Measurements from ENCODE around the gene CRIM1. TPM values are rescaled to one million over a fixed set of nuclear protein-coding genes. Genes with fewer than 3 reads are reported as not detected.

CRIM1 gene
- total RNA-seq, 1 experiment from 2014 or later = 46.5 TPM

GRCh38 chr2:36441816-36442215 is 86.2 kb downstream of the CRIM1 start:
- H3K4me3 ChIP-seq (ENCODE audit: low read depth, low read length, poor library complexity, severe bottlenecking) = no peak overlapping the region
- intact Hi-C loops (cut with micrococcal nuclease; ENCODE audit: unreplicated experiment) = no loop called here
- no peaks in the 10 kb centered on the region for H3K9me3 ChIP-seq (ENCODE audit: low read depth, low read length, poor library complexity, severe bottlenecking)
- no peaks in the 10 kb centered on the region for H3K4me1 ChIP-seq (ENCODE audit: insufficient read depth, low read length, poor library complexity, severe bottlenecking)
- ChIA-PET POLR2A (ENCODE audit: low non-redundant PET) (no interaction called here), CTCF (no interaction called here)
- H3K27ac ChIP-seq (ENCODE audit: low read depth, low read length, poor library complexity, severe bottlenecking) = no peak overlapping the region
- peaks cover 5% of the 10 kb centered on the region for H3K36me3 ChIP-seq (ENCODE audit: insufficient read depth, low read length, poor library complexity, severe bottlenecking)
- no peak for TF ChIP-seq CTCF (conservative IDR thresholded peaks at IDR 0.05; ENCODE audit: low read depth, low read length)
- TF ChIP-seq EZH2 (IDR thresholded peaks at IDR 0.05; ENCODE audit: borderline replicate concordance, low read depth, low read length, poor library complexity, severe bottlenecking) = no peak
- BruUV-seq (replicated peaks) = no TSS peak
- H3K27me3 ChIP-seq (replicated peaks; ENCODE audit: insufficient read depth, low read depth, low read length, poor library complexity) = no peaks in the 10 kb centered on the region
- no peak for DNase-seq (ENCODE audit: low spot score)

- DNase-seq (ENCODE audit: low spot score) = no peak
- Histone ChIP-seq H3K36me3 (ENCODE audit: insufficient read depth, low read length, poor library complexity, severe bottlenecking) (peaks cover 5% of the 10 kb centered on the region), H3K4me3 (ENCODE audit: low read depth, low read length, poor library complexity, severe bottlenecking) (no peak overlapping the region), H3K4me1 (ENCODE audit: insufficient read depth, low read length, poor library complexity, severe bottlenecking) (no peaks in the 10 kb centered on the region), H3K27ac (ENCODE audit: low read depth, low read length, poor library complexity, severe bottlenecking) (no peak overlapping the region), H3K27me3 (replicated peaks; ENCODE audit: insufficient read depth, low read depth, low read length, poor library complexity) (no peaks in the 10 kb centered on the region), H3K9me3 (ENCODE audit: low read depth, low read length, poor library complexity, severe bottlenecking) (no peaks in the 10 kb centered on the region)
- CTCF ChIA-PET = no interaction called here
- intact Hi-C loops (cut with micrococcal nuclease; ENCODE audit: unreplicated experiment) = no loop called here
- BruUV-seq (replicated peaks) = no TSS peak
- TF ChIP-seq EZH2 (IDR thresholded peaks at IDR 0.05; ENCODE audit: borderline replicate concordance, low read depth, low read length, poor library complexity, severe bottlenecking) (no peak), CTCF (conservative IDR thresholded peaks at IDR 0.05; ENCODE audit: low read depth, low read length) (no peak)
- POLR2A ChIA-PET (ENCODE audit: low non-redundant PET) = no interaction called here
These were observed 88.8 kb downstream of the CRIM1 start for GRCh38 chr2:36444216-36444936.

- DNase-seq (ENCODE audit: low spot score) = no peak
- H3K36me3 ChIP-seq (ENCODE audit: insufficient read depth, low read length, poor library complexity, severe bottlenecking) = peaks cover 5% of the 10 kb centered on the region
- POLR2A ChIA-PET (ENCODE audit: low non-redundant PET) = no interaction called here
- H3K4me1 ChIP-seq (ENCODE audit: insufficient read depth, low read length, poor library complexity, severe bottlenecking) = peaks cover 4% of the 10 kb centered on the region
- intact Hi-C loops (cut with micrococcal nuclease; ENCODE audit: unreplicated experiment) = no loop called here
- no TSS peak for BruUV-seq (replicated peaks)
- TF ChIP-seq CTCF (conservative IDR thresholded peaks at IDR 0.05; ENCODE audit: low read depth, low read length) = no peak
- no peak for TF ChIP-seq EZH2 (IDR thresholded peaks at IDR 0.05; ENCODE audit: borderline replicate concordance, low read depth, low read length, poor library complexity, severe bottlenecking)
- no peaks in the 10 kb centered on the region for H3K27me3 ChIP-seq (replicated peaks; ENCODE audit: insufficient read depth, low read depth, low read length, poor library complexity)
- H3K27ac ChIP-seq (ENCODE audit: low read depth, low read length, poor library complexity, severe bottlenecking) = no peak overlapping the region
- no peaks in the 10 kb centered on the region for H3K9me3 ChIP-seq (ENCODE audit: low read depth, low read length, poor library complexity, severe bottlenecking)
- no peak overlapping the region for H3K4me3 ChIP-seq (ENCODE audit: low read depth, low read length, poor library complexity, severe bottlenecking)
- CTCF ChIA-PET = no interaction called here
These were observed 89.7 kb downstream of the CRIM1 start for GRCh38 chr2:36445185-36445866.

All from A673 (cell line).